ENCODE data around the gene PHF12.

DNA sequence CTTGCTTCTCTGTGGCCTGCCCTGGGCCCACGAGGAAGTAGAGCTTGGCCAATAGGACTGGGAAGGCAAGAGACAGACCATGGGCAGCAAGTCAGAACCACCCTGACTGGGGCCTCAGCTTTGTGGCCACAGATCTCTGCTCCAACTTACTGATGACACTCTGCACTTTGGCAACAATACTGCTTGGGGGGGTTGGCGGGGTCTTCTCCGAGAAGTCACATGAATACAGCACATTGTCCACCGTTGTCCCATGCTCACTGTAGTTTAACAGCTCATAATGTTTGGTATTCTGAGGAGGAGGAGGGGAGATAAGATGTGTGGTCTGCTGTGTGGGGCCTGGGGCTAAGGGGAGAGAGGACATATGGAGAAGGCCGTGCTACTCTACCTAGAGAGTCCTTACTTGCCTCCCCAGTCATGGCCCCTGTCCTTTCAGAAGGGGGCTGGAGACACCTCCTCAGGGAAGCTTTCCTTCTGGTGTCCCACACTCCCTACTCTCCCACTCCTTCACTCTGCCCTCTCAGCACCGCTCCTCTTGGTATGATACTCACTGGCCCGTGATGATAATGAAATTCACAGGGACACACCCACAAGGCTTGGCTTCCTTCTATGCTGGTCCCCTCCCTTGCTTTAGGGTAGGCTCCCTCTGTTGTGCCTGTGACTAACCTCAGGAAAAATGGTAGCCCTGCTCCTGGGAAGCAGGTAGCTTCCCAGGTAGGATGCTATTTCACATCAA lies 44.4 kb downstream of the PHF12 start:
- TF ChIP-seq EZH2 (IDR thresholded peaks at IDR 0.05; ENCODE audit: low read depth), result no peak
- TF ChIP-seq, protein P1, sequence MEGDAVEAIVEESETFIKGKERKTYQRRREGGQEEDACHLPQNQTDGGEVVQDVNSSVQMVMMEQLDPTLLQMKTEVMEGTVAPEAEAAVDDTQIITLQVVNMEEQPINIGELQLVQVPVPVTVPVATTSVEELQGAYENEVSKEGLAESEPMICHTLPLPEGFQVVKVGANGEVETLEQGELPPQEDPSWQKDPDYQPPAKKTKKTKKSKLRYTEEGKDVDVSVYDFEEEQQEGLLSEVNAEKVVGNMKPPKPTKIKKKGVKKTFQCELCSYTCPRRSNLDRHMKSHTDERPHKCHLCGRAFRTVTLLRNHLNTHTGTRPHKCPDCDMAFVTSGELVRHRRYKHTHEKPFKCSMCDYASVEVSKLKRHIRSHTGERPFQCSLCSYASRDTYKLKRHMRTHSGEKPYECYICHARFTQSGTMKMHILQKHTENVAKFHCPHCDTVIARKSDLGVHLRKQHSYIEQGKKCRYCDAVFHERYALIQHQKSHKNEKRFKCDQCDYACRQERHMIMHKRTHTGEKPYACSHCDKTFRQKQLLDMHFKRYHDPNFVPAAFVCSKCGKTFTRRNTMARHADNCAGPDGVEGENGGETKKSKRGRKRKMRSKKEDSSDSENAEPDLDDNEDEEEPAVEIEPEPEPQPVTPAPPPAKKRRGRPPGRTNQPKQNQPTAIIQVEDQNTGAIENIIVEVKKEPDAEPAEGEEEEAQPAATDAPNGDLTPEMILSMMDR (conservative IDR thresholded peaks at IDR 0.05), result no peak
